GM18505 (cell line): ENCODE measurements around the gene CCDC7.
"Not testable (repeated sequence)": the region's sequence is repeated elsewhere in the genome, so short reads cannot be mapped to it uniquely, and the experiment has no call there.

Experiments used
- ATAC-seq: cut with Tn5 transposase; IDR thresholded peaks from one replicate; pipeline ENCODE4 v1.9.1; 2021; ENCODE audit not compliant: unreplicated experiment
- POLR2A ChIP-seq: IDR thresholded peaks from 4 replicates; pipeline ENCODE4 v1.6.1; 2011; ENCODE audit warnings: borderline replicate concordance; ENCODE audit not compliant: insufficient read depth, insufficient read length; ENCODE audit errors: extremely low read depth

The CCDC7 gene

DNA sequence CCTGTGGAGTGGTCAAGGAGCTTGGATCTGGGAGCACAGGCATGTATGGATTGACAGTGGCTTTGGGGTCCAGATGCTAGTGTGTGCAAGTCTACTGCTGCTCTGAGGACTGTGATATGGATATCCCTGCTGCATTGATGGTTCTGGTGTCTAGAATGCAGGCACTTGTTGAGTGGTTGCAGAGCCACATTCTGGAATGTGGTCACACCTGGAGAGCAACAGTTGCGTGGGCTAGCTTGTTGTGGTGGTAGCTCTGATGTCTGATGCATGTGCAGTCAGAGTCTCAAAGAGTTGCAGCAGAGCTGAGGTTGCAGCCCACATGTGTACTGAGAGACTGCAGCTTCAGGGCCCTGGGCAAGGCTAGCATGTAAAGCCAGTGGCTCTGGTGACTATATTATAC is 43.2 kb downstream of the CCDC7 start:
- ATAC-seq = no peak
- no peak for TF ChIP-seq POLR2A

DNA sequence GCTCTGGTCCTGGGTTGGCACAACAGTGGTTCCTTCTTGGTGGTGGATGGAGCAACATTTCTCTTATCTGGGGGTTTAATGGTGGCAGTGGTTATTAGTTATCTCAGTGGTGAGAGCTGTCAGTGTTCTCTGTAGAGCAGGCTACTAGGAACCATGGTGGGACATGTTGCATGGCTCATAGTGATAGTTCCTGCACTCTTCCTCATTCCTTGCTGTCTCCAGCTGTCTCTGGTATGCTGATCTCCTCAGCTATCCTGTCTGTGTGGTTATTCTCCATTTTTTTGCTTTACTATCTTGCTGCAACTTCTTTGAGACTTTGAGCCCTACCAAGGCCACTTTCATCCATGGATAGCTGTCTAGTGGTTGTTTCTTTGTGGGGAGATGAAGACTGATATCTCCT is 44.0 kb downstream of the CCDC7 start:
- no peak for TF ChIP-seq POLR2A
- no peak for ATAC-seq

DNA sequence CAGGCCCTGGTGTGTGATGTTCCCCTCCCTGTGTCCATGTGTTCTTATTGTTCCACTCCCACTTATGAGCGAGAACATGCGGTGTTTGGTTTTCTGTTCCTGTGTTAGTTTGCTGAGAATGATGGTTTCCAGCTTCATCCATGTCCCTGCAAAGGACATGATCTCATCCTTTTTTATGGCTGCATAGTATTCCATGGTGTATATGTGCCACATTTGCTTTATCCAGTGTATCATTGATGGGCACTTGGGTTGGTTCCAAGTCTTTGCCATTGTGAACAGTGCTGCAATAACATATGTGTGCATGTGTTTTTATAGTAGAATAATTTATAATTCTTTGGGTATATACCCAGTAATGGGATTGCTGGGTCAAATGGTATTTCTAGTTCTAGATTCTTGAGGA is 48.6 kb downstream of the CCDC7 start:
- not testable (repeated sequence) for ATAC-seq

DNA sequence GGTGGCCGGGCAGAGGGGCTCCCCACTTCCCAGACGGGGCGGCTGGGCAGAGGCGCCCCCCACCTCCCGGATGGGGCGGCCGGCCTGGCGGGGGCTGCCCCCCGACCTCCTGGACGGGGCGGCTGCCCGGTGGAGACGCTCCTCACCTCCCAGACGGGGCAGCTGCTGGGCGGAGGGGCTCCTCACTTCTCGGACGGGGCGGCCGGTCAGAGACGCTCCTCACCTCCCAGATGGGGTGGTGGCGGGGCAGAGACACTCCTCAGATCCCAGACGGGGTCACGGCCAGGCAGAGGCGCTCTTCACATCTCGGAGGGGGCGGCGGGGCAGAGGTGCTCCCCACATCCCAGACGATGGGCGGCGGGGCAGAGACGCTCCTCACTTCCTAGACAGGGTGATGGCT is 54.2 kb downstream of the CCDC7 start:
- not testable (repeated sequence) for ATAC-seq

DNA sequence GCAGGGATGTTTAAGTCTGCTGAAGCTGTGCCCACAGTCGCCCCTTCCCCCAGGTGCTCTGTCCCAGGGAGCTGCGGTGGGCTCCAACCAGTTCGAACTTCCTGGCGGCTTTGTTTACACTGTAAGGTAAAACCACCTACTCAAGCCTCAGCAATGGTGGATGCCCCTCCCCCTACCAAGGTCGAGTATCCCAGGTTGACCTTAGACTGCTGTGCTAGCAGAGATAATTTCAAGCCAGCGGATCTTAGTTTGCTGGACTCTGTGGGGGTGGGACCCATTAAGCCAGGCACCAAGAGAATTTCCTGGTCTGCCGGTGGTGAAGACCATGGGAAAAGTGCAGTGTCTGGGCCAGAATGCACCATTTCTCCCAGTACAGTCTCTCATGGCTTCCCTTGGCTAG is 56.0 kb downstream of the CCDC7 start:
- ATAC-seq = no peak
- TF ChIP-seq POLR2A = no peak

DNA sequence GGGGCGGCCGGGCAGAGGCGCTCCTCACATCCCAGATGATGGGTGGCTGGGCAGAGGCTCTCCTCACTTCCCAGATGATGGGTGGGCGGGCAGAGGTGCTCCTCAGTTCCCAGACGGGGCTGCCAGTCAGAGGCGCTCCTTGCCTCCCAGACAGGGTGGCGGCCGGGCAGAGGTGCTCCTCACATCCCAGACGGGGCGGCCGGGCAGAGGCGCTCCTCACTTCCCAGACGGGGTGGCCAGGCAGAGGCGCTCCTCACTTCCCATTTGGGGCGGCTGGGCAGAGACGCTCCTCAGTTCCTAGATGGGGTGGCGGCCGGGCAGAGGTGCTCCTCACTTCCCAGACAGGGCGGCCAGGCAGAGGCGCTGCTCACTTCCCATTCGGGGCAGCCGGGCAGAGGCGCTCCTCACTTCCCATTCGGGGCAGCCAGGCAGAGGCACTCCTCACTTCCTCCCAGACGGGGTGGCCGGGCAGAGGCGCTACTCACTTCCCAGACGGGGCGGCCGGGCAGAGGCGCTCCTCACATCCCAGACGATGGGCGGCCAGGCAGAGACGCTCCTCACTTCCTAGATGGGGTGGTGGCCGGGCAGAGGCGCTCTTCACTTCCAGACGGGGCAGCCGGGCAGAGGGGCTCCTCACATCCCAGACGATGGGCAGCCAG is 60.0 kb downstream of the CCDC7 start:
- not testable (repeated sequence) for ATAC-seq

DNA sequence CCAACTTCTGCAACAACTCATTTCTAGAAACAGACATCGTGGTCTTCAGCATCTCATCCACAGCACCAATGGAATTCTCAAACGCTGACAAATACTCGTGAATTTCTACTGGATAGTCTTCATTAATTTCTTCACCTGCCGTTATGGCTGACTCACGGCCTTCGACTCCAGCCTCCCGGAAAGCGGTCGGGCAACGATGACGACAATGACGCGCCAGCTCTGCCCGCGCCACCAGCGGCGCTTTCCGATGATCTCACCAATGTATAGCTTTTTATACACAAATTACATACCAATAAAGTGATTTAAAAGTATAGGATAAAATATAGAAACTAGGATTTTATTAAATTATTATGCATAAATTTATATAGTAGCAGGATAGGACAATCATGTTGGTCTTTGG is 65.7 kb downstream of the CCDC7 start:
- no peak for ATAC-seq
- TF ChIP-seq POLR2A = no peak

DNA sequence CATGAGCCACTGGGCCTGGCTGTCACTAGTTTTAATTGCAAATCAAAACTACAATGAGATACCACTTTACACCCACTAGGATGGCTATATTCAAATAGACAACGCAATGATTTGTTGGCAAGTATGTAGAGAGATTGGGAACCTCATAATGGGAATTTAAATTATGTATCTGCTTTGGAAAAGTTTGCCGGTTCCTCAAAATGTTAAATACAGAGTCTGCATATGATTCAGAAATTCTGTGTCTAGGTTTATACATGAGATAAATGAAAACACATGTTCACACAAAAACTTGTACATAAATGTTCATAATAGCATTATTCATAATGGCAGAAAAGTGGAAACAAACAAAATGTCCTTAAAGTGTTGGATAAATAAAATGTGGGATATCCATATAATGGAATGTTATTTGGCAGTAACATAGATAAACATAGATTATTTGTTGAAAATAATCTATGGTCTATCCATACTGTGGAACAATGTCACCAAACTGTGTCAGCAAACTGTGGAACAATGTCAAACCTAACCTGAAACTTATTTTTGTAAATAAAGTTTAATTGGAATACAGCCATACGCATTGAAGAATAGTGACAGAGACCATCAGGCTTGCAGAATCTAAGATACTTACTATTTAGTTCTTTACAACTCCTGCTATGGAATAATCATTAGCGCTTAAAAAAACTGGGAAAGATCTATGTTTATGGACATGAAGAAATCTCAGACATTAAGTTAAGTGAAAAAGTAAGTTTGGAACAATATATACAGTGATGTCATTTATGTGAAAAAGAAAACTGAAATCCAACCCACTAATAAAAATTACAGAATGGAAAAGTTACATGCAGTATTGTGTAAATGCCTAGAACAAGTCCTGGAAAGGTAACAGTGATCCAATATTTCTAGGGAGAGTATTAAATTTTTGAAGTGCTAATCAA is 70.9 kb downstream of the CCDC7 start:
- no peak for TF ChIP-seq POLR2A
- ATAC-seq = no peak

DNA sequence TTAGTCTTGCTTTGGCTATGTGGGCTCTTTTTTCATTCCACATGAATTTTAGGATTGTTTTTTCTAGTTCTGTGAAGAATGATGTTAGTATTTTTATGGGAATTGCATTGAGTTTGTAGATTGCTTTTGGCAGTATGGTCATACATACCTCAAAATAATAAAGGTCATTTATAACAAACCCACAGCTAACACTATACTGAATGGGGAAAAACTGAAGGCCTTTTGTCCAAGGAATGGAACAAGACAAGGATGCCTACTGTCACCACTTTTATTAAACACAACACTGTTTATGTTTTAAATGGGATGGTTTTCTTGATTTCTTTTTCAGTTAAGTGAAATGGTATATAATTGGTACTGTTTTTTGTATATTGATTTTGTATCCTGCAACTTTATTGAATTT is 84.3 kb downstream of the CCDC7 start:
- TF ChIP-seq POLR2A = no peak
- no peak for ATAC-seq

DNA sequence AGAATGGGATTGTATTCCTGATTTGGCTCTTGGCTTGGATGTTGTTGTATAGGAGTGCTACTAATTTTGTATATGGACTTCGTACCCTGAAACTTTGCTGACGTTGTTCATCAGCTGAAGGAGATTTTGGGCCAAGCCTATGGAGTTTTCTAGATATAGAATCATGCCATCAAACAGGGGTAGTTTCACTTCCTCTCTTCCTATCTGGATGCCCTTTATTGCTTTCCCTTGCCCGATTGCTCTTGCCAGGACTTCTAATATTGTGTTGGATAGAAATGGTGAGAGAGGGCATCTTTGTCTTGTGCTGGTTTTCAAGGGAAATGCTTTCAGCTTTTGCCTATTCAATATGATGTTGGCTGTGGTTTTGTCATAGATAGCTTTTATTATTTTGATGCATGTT is 92.3 kb downstream of the CCDC7 start:
- ATAC-seq = no peak
- no peak for TF ChIP-seq POLR2A

DNA sequence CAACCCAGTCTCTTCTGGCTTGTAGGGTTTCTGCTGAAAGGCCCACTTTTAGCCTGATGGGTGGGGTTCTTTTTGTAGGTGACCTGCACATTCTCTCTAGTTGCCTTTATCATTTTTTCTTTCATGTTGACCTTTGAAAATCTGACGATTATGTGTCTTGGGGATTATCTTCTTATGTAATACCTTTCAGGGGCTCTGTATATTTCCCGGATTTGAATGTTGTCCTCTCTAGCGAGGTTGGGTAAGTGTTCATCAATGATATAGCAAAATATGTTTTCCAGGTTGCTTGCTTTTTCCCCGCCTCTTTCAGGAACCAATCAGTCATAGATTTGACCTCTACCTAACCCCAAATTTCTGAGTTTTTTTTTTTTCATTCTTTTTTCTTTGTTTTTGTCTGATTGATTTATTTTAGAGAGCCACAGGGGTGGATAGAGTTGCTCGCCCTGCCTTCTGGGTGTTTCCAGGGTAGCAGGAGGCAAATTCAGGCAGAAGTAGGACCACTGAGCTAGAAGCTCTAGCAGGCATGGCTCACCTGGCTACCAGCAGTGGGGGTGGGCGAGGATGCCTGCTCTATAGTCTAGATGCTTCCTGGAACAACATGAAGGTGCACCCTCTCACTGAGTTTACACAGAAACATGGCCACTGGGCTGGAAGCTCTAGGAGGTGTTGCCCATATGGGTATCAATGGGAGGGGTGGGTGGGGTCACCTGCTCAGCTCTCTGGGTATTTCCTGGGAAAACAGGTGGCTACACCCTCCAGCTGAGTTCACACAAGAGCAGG is 94.9 kb downstream of the CCDC7 start:
- ATAC-seq = no peak
- no peak for TF ChIP-seq POLR2A

DNA sequence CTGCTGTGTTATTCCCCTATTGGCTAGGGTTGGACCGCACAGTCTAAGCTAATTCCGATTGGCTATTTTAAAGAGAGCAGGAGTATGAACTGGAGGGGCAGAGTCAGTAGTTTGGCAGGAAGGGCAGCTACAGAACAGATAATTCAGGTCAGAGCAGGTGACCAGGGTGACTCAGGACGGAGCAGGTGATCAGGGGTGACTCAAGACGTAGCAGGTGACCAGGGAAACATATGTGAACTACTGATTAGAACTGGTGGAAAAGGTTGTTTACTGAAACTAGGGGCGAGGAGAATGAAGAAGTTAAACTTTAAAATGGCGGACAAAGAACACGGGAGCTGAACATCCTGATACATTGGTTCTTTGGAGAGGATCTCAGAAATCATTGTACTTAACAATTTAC is 102.3 kb downstream of the CCDC7 start:
- no peak for TF ChIP-seq POLR2A
- no peak for ATAC-seq

DNA sequence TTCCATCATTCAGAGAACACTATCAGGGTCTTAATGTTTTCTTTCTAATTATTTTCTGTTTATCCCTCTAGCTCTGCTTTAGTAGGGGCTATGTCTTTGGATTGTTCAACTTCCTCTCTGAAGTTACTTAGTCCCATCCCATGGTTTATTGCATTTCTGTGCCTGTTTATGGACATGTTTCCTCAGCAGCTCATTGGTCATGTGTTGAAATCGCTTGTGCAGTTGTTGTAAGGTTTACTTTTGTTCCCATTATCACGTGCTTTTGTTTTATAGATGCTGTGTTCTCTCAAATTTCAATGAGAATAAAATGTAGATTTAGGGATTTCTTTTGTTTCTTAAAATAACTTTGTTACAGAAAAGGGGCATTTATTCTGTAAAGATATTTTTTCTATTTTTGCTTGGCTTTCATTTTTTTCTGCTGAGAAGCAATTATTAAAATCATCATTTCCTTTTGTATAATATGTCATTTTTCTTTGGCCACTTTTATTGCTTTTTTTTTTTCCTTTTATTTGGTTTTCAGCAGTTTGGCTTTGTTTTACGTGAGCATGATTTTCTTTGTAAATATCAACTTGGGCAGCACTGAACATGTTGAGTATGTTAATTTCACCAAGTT is 110.9 kb downstream of the CCDC7 start:
- ATAC-seq = no peak
- TF ChIP-seq POLR2A = no peak

DNA sequence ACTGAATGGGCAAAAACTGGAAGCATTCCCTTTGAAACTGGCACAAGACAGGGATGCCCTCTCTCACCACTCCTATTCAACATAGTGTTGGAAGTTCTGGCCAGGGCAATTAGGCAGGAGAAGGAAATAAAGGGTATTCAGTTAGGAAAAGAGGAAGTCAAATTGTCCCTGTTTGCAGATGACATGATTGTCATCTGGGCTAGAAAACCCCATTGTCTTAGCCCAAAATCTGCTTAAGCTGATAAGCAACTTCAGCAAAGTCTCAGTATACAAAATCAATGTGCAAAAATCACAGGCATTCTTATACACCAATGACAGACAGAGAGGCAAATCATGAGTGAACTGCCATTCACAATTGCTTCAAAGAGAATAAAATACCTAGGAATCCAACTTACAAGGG is 116.8 kb downstream of the CCDC7 start:
- not testable (repeated sequence) for ATAC-seq
